ENCODE measurements around the gene PXK.
"Not testable (repeated sequence)": the region's sequence is repeated elsewhere in the genome, so short reads cannot be mapped to it uniquely, and the experiment has no call there.

Gene PXK

GRCh38 chr3:58332575-58333188 lies at the start of gene PXK:
TSS of gene PXK (plus strand) at chr3:58332892. CDS start at chr3:58332989, 97 bp downstream.
- DNase-seq = peak; percentile 41

- no peak for DNase-seq
Measured at GRCh38 chr3:58285334-58285733, 47.4 kb upstream of the PXK start.

DNA sequence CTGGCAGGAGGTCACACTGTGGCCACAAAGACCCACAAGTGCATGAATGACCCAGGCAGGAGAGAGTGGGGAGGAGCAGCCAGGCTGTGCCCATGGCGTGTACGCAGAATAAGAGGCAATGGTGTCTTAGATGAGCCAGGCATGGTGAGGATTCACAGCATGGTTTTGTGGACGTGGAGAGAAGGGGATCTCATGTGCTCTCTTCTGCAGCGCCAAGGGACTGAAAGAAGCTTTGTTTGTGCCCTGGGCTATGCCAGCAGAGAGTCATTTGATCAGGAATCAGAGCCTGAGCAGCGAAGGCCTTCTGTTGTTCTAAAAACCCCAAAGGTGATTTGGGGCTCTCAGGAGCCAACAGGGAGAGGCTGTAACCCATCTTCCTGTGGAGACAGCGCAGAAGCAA lies 45.3 kb upstream of the PXK start:
- DNase-seq = no peak

DNA sequence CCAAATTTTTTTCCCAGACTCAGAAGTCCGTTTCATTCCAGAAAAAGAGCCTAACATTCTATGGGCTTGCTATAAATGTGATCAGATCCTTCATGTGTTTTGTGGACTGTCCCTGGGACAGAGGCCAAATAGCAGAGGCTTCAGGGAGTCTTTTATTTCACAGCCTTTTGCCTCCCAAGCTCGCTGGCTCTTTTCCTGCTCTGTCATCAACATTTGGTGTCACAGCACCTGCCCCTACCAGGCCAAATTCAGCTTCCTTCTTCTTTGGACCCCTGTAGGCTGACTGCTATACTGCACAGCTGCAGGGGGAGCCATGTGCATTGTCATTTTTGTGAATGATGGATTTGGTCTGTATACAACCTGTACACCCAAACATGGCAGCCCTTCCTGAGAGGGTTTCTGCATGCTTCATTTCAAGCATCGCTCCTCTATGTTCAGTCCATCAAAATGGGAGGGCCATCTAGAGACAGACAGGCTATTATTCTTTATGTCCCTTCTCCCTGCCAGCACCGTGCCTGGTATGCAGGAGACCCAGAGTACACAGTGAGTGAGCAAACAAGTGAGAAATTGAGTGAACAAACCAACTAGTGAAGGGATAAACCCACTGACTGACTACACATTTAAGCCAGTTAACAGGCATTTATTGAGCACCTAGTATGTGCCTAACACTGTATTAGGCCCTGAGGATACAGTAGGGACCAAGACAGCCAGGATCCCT lies 44.5 kb upstream of the PXK start:
- no peak for DNase-seq

GRCh38 chr3:58288964-58289613 lies 43.6 kb upstream of the PXK start:
- DNase-seq = not testable (repeated sequence)

- DNase-seq = not testable (repeated sequence)
Measured at GRCh38 chr3:58290446-58290845, 42.2 kb upstream of the PXK start.

- DNase-seq = no peak
Measured at GRCh38 chr3:58291671-58292338, 40.9 kb upstream of the PXK start.

- DNase-seq = no peak
Measured at GRCh38 chr3:58292866-58293265, 39.8 kb upstream of the PXK start.

DNA sequence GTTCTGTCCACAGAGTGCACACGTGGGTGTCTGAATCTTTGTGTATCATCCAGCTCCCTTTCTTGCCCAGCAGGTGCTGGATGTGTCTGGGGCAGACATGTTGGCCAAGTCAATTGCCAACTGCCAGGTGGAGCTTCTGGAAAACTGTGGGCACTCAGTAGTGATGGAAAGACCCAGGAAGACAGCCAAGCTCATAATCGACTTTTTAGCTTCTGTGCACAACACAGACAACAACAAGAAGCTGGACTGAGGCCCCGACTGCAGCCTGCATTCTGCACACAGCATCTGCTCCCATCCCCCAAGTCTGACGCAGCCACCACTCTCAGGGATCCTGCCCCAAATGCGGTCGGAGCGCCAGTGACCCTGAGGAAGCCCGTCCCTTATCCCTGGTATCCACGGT lies 39.2 kb upstream of the PXK start:
- no peak for DNase-seq

DNA sequence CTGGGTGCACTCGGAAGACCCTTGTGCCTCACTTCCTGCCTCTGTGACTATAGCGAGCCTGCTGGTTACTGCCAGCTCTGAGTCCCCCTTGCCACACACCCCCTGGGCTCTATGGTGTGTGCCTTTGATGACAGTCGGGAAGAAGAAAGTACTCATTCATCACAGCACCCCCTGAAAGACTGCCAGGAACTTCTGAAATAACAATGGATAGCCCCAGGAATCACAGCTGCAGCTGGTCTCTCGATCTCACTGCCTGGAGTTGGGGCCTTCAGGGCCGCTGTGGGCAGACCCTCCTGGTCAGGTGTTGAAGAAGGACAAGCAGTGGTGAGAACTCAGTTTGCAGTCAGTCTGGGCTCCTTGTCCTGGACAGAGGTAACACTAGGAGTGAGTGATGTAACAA lies 36.4 kb upstream of the PXK start:
- DNase-seq = no peak

DNA sequence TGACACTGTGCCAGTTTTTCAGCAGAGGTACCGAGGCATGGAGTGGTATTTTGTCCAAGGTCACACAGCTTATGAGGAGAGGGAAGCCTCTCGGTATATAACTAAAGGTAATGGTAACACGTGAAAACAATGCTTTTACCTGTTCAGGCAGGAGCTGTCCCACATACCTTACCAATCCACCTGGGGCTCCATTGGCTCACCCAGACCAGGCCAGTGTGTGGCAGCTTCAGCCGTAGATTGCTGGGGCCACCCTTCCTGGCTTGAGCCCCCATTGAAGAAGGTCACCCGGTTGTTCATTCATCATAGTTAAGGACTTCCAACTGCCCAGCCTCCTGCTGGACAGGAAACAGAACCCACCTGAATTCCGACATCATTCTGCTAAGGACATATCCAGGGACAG lies 35.8 kb upstream of the PXK start:
- no peak for DNase-seq

DNA sequence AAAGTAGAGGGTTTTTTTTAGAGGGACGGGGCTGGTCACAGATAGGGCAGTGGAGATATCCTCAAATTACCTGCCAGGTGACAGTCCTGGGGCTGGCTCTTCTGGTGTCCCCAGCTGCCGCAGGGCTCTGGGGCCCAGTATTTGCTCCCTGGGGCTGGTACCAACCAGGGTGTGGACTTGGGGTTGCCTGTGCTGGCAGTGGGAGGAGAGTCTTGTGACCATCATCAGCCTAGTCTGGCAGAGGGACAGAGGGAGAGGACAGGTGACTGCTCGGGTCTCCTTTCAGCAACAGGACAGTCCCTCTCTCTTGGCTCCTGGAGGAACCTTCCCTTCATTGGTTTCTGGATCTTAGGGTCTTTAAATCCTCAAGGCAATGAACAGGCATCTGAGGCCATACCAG lies 34.5 kb upstream of the PXK start:
- DNase-seq = no peak

- DNase-seq = no peak
Measured at GRCh38 chr3:58299075-58299474, 33.6 kb upstream of the PXK start.

- DNase-seq = no peak
Measured at GRCh38 chr3:58299839-58300516, 32.7 kb upstream of the PXK start.

GRCh38 chr3:58305882-58306711 lies 26.6 kb upstream of the PXK start, which contains the start of the genes HTD2 and RPP14:
TSS of gene HTD2 (plus strand) at chr3:58306520. CDS start at chr3:58317614, 11,094 bp downstream.
TSS of gene RPP14 (plus strand) at chr3:58306245. CDS start at chr3:58310330, 4,085 bp downstream.
- DNase-seq = peak; percentile 85

DNA sequence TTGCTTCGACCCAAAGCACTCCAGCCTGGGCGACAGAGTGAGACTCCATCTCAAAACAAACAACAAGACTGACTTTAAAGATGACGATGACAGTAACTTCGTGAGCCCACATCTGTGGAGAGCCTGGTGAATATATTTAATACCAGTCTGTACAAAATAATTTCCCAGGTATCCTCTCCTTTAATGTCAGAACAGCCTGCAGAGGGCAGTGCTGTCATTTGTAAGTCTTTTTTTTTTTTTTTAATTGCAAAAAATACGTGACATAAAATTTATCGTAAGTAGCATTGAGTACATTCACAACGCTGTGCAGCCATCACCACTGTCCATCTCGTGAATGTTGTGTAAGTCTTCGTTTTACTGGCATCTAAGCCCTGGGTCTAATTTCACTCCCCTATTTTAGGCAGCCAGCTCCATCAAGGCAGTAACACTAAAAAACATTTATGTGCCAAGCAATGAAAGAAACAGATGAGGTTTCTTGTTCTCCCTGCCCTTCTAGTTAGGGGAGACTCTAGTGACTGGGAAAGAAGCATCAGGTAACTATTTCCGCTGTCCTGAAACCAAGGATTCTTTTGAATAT lies 25.0 kb upstream of the PXK start:
- DNase-seq = peak; percentile 9

GRCh38 chr3:58308728-58309127 lies 24.0 kb upstream of the PXK start:
- no peak for DNase-seq

- no peak for DNase-seq
Measured at GRCh38 chr3:58317811-58318210, 14.9 kb upstream of the PXK start.

DNA sequence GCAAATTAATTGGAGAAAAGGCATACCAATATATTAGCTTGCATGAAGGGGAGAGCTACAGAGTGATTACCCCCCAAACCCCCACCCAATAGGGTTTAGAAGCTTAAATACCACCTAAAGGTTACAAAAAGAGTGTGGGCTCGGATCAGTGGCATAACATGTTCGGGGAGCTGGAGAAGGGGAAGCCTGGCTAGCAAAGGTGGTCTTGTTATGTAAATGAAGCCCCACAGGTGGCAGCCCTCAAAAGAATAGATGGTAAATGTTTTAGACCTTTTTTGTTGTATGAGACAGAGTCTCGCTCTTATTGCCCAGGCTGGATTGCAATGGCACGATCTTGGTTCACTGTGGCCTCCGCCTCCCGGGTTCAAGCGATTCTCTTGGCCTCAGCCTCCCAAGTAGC lies 10.9 kb upstream of the PXK start:
- DNase-seq = no peak

DNA sequence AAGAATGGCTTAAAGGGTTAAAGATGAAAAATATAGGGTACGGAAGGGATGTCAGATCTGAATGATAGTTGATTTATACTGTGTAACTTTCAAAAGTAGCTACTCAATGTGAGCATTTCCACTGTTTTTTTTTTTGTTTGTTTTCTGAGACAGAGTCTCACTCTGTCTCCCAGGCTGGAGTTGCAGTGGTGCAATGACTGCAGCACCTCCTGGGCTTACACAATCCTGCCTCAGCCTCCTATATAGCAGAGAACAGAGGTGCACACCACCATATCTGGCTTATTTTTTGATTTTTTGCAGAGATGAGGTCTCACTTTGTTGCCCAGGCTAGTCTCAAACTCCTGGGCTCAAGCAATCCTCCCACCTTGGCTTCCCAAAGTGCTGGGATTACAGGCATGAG lies 9.9 kb upstream of the PXK start:
- no peak for DNase-seq

DNA sequence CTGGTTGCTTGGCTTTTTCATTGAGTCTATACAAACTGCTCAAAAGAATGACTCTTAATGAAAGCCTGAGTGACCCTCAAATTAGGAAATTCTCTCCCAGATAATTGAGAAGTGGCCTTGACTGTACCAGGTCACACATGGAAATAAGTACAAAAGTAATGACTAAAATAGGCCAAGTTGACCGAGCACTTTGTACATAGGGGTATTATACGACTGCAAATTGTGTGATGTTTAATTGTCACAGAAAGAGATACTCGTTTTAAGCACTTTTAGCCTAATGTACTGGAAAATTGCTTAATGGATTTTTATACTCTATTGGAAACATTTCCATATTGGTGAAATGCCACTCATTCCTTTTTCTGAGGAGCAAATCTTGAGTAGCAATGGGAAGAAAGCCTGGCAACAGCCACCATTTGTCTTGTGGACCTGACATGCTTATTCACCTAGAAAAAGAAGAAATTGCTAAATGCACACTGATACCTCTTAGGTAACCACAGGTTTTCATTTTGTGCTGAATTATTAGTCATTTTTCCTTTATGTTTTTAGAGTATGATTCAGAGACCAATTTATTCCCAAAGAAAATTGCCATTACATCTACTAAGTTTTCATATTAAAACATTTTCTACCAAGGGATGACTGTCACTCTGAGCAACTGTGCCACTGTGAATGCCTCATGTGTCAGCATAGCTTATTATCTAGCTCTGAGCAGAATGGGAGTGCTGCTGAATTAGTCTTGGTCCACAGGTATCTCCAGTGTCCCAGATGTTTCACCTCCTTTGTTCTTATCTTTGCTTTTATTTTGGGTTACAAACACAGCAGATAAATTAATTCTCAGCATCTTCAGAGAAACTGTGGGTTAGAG lies 8.9 kb upstream of the PXK start:
- DNase-seq = no peak
